HG03575 (cell line): ENCODE data around the gene PCDH15.
"Not testable (repeated sequence)": the region's sequence is repeated elsewhere in the genome, so short reads cannot be mapped to it uniquely, and the experiment has no call there.

Experiments
- ATAC-seq: cut with Tn5 transposase; IDR thresholded peaks from one replicate; pipeline ENCODE4 v1.9.1; 2021; ENCODE audit not compliant: unreplicated experiment, insufficient number of reproducible peaks, low FRiP score; ENCODE audit errors: extremely low read depth

PCDH15 gene

DNA sequence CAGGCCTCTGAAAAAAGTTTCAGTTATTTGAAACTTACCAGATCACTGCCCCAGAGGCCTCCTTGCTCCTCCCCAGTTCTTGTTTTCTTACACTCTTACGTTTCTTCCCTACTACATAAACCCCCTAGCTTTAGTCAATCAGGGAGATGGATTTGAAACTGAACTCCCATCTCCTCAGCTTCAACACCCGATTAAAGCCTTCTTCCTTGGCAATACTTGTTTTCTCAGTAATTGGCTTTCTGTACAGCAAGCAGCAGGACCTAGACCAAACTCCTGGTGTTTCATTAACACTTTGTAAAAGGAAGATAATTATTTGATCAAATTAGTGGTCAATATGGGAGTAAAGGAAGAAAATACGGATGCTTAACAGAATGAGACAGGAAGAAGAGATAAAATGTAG is 870.4 kb downstream of the PCDH15 start:
- ATAC-seq: no peak

DNA sequence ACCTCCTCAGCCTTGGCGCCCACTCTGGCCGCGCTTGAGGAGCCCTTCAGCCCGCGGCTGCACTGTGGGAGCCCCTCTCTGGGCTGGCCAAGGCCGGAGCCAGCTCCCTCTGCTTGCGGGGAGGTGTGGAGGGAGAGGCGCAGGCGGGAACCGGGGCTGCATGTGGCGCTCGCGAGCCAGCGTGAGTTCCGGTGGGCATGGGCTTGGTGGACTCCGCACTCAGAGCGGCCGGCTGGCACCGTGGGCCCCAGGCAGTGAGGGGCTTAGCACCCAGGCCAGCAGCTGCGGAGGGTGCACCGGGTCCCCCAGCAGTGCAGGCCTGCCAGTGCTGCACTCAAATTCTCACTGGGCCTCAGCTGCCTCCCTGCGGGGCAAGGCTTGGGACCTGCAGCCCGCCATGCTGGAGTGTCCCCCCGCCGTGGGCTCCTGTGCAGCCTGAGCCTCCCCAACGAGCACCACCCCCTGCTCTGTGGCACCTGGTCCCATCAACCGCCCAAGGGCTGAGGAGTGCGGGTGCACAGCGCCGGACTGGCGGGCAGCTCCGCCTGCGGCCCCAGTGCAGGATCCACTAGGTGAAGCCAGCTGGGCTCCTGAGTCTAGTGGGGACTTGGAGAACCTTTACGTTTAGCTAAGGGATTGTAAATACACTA is 876.9 kb downstream of the PCDH15 start:
- ATAC-seq: not testable (repeated sequence)

DNA sequence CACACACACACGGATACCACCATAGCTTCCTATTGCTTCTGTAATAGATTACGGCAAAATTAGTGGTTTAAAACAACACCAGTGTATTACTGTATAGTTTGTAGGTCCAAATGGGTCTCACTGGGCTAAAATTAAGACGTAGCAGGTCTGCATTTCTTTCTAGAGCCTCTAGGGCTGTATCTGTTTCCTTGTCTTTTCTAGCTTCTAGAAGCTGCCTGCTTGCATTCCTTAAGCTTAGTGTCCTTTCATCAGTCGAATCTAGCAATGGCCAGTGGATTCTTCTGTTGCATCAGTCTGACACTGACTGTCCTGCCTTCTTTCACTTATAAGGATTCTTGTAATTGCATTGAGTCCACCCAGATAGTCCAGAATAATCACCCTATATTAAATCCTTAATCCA is 882.3 kb downstream of the PCDH15 start:
- no peak for ATAC-seq

DNA sequence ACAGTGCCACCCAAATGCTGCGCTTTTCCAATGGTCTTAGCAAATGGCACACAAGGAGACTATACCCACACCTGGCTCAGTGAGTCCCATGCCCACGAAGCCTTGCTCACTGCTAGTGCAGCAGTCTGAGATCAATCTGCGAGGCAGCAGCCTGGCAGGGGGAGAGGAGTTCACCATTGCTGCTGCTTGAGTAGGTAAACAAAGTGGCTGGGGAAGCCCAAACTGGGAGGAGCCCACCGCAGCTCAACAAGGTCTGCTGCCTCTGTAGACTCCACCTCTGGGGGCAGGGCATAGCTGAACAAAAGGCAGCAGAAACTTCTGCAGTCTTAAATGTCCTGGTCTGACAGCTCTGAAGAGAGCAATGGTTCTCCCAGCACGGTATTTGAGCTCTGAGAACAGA is 891.2 kb downstream of the PCDH15 start:
- no peak for ATAC-seq

DNA sequence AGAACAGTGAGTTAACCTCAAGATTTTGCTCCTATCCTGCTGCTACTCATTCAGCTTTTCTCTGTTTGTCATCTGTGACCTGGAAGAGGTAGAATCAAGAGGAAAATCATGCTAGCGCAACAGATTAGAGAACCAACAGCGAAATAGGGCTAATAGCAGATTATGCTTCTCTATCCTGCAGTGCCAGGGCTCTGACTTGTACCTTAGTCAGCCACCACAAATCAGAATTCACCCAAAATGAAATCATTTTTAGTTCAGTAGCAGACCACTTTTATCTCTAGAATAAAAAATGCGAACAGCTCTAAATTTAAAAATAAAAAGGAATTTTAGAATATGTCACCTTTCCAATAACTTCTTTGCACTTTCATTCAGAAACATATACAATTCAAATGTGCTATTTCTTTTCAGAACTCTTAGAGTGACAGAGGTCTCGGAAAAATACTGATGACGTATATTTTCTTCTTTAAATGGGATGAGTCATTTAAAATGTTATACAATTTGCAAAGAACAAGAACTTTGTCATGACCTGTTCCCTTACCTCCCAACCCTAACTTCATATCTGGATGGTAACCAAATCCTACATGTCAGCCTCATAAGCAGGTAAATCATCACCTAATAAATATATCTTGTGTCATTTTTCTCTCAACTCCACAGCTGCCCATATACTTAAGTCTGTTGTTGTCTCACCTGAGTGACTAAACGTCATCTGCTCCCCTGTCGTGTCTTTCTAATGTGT is 896.4 kb downstream of the PCDH15 start:
- ATAC-seq: no peak

DNA sequence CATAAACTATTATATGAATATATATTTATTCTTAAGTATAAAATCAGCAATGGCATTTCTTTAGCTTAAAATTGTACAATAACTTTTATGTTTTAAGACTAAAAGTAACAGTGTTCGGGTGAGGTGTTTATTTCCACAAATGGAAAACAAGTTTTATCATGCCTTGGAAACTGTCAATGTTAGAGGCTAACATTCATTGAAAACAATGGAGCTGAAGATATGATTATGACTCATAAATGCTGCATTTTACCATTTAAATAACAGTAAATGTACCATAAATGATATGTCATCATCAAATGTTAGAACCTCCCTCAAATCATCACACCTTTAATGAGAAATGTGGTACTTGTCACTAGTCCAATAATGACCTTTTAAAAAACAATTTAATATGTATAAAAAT is 897.3 kb downstream of the PCDH15 start:
- no peak for ATAC-seq

DNA sequence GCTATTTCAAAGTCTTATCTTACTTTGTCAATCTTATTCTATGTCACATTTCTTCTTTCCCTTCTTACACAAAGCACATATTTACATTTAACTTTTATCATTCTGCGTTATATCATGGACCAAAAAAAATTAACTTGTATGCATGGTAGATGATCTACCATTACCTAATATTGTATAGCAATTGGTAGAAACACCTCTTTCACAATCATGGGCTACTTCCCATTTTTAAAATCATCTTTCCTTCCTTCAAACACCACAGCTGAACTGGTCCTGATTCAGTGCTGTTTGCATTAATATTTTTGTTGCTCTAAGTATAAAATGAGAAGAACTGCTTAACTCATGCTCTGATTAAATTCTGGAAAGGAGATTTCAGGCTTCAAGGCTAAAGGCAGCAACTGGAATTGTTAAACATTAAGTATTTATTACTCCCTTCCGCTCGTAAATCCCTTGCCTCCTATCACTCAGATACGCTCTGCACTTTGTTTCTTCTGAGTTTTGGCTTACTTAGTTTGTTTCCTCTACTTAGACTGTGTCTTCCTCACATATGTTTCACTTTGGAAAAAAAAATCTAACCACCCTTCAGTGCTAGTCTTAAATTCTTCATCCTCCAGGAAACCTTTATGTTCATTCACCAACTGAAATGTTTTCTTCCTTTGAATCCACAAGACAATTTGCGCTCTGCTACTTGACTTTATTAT is 901.4 kb downstream of the PCDH15 start:
- ATAC-seq: no peak

DNA sequence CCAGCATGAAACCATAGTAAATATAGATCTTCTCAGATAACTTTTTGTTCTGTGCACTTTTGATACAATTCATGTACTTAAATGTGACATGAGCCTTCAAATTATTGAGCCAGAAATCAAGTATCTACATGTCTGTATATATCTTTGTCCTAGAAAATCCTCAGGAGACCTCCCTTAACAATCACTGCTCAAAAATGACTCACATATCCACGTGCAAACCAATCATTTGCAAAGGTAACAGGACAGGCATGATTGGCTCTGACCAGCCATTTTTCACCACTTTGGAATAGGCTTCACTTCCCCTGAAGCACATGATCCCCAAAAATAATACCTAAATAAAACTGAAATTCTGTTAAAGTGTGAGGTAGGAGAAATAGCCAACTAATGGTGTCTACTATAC is 902.5 kb downstream of the PCDH15 start:
- ATAC-seq: no peak

DNA sequence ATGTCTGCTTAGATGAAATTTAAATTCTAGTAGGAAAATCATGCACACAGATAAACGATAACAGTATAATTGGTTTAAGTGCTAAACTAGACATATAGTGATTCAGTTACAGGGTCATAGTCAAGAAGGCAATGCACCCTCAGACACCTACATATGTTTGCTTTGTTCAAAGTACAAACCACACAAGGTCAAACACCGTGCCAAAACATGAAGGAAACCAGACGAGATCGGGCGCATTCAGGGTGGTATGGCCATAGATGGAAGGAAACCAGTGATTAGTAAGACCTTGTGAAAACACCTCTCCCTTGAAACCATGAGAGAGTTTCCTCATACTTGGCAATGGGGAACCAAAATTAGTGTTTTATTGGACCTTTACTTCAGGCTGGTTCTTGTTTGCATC is 906.9 kb downstream of the PCDH15 start:
- no peak for ATAC-seq

DNA sequence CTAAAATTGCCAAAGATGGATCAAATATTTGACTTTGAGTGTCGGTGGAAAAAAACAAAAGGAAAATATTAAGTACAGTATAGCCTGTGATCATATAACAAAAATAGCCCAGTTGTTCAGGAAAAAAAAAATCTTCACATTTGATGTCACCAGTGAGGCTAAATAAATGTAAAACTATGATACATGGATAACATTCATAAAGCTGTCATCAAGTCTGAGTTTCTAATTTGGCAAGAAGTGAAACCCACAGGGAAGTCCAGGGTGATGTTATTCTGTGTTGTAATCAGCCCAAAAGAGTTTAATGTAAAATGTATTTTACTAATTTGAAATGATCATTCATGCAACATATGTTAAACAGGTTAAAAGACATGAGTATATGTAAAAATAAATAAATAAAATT is 908.0 kb downstream of the PCDH15 start:
- no peak for ATAC-seq

DNA sequence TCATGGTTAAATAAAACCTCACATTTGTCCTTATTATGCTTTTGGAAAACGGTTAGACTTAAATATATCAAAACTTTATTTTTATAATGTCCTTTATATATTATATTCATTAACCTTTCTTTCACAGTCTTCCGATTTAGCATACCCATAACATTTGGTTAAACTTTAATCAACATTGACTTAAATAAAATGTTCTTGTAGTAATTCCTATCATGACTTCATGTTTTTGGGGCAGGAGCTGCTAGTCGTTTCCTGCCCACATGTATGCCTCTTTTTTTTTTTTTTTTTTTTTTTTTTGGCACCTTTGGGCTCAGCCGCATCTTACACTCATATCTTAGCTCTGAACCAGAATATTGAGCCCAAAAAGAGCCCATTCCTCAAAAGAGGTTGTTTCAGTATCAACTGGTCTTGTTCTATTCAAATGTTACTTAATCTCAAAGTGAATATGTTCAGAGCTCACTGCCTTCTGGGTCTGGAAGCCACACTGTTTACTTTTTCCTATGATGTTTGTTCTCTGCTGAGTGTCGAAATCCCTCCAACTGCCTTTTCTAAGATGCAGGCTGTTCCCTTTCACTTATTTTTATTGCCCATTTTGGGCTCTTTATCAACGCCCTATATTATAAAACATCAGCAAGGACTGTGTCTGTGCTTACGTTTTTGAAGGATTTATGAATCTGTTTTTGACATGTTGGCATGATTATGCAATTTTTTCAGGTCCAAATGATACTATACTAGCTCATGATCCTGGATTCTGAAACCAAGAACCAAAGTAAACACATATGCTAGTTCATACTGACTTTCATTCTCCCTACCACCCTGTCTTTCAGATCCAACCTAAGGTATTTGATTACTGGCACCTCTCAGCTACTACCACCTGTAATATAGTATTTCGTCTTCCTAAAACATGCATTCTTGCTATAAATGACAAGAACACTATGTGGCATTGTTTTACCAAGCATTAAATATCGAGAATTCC is 914.4 kb downstream of the PCDH15 start:
- ATAC-seq: no peak

DNA sequence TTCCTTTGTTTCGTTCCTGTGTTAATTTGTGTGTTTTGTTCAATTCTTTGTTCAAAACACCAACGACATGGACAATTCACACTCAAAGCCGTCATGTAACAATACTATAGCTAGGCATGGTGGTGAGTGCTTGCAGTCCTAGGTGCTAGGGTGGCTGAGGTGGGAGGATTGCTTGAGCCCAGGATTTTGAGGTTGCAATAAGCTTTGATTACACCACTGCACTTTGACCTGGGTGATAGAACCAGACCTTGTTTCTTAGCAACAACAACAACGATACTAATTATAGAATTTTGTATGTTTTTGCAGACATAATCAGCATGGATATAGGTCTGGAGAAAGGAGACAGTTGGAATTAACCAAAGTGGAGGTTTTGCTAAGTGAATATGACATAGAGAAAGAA is 936.2 kb downstream of the PCDH15 start:
- ATAC-seq: no peak

DNA sequence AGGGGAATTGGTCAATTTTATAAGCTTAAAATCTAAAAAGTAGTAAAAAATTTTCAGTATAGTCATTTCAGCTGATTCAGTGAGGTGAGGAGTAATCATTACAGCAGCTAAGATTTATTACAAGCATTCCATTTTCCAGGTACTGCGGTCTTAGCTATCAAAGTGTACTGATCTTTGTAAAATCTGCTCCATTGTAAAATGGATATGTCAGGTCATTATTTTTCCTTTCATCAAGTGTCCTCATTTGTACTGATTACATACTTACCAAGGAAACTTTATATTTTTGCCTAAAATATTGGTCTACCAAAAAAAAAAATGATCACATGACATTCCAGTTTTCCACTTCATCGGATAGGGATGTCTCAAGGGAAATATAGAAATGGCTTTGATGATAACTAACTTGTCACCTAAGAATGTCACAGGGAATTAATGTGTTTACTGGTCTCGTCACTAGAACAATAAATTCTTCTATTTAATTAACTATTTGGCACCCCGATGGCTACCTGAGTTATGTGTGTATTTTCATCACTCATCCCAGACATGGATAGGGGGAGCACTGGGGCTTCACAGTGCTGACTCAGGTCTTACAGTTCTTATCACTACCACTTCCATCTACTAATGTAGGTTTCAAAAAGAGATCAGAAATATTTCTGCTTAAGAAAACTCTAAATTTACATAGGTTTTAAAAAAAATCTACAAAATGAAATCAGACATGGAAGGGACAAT is 948.4 kb downstream of the PCDH15 start:
- ATAC-seq: no peak

DNA sequence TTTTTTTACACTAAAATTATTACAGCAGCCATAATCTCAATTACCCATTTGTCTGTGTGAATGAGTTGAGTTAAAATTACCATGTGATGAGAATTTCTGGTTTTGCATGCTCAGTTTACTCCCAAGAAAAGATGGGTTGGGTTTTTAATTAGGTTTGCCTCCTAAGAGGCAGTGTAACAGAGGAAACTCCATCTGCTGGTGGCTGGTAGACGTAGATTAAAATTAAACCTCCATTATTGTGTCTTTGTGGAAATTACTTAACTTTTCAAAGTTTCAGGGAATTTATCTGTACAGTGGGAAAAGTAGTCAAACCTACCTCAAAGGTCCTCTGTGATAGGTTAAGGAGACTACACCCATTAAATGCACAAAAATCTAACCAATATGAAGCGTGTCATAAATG is 954.2 kb downstream of the PCDH15 start:
- no peak for ATAC-seq

DNA sequence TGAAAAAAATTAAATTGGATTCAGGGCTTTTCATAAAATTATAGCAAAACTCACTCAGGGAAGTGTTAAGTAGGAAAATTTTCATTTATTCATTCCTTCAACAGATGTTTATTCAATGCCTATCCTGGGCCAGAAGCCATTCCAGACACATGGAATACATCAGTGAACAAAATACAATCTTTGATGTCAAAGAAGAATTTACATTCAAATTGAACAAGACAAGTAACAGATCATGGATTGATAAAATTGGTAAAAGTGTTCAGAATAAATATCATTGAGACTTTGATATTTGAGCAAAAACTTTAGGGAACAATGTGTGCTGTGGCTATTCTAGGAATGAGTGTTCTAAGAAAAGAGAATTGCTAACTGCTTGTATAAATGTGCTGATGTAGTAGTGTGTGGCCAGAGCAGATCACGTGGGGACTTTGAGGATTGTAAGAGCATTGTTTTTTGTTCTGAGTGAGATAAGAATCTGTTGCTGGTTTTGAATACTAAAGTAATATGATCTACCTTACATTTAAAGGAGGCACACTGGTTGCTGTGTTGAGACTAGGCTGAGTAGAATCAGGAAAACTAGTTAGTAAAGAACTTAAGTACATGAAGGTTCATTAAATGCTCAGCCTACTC is 957.2 kb downstream of the PCDH15 start:
- no peak for ATAC-seq

DNA sequence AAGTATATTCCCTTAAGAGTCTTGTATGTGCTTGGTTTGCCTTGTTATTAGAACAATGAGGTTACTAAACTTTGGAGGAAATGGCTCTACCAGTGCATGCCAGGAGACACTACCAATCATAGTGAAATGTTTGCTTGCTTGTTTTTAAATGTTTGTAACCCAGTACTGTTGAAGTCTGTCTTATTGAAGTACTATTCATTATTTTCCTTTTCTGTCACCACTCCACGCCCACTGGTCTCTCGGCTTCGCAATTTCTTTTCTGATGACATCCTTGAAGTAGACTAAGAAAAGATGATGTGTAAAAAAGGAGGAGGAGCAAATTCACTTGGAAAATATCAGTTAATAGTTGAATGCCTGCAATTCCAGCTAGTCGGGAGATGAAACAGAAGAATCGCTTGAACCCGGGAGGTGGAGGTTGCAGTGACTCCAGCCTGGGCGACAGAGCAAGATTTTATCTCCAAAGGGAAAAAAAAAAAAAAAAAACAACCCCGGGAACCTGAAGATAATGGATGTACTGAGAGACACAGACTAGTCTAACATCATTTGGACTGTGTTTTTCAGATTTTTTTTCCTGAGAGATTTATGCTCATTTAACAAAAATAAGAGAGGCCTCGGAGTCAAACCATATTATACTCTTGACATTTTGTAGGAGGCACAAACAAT is 959.4 kb downstream of the PCDH15 start:
- no peak for ATAC-seq

DNA sequence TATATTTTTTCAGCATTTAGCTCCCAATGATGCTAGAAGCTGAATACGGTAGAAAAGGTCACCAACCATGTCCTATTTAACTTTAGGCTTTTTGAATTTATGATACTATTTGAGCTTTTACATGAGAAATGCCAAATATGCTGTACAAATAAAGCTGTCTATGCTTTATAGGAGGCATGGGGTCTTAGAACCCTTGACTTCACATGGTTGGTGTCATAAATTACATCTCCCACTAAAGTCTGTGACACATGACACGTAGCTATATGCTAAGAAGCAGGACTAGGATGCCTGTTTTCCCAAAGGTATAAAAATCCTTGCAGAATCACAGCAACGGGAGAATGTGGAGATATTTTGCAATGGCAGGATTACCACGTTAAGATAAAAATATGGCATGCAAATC is 960.4 kb downstream of the PCDH15 start:
- ATAC-seq: no peak
